OCI-LY3 (cell line): ENCODE results near the gene TNS3.

Experiments
- H2AFZ ChIP-seq: fragments of 200-600, 300-600 bp; shearing (Covaris generic); 2 replicates; pipeline ENCODE4 v1.6.0; 2014; ENCODE audit warnings: antibody characterized with exemption, low read depth, low read length
- H3K27ac ChIP-seq: fragments of 200-600, 300-600 bp; sonication (generic); 2 replicates; pipeline ENCODE4 v1.5.1; 2014; ENCODE audit warnings: mild to moderate bottlenecking, low read length, moderate library complexity, mixed read lengths
- H3K27me3 ChIP-seq: fragments of 200-600, 300-600 bp; sonication (generic); 2 replicates; pipeline ENCODE4 v1.6.1; 2014; ENCODE audit warnings: low read depth, low read length, mixed read lengths
- H3K36me3 ChIP-seq: fragments of 200-600, 300-600 bp; sonication (generic); replicated peaks from 2 replicates; pipeline ENCODE3; 2014; ENCODE audit warnings: low read depth, low read length, mixed read lengths
- H3K4me1 ChIP-seq: fragments of 300-600, 200-600 bp; sonication (generic); 2 replicates; pipeline ENCODE4 v1.6.1; 2014; ENCODE audit warnings: low read length, mixed read lengths
- H3K4me2 ChIP-seq: fragments of 200-600, 300-600 bp; sonication (generic); 2 replicates; pipeline ENCODE4 v1.6.1; 2014; ENCODE audit warnings: low read length, mixed read lengths
- H3K4me3 ChIP-seq: fragments of 300-600, 200-600 bp; sonication (generic); 2 replicates; pipeline ENCODE4 v1.5.1; 2014; ENCODE audit warnings: antibody characterized with exemption, mild to moderate bottlenecking, low read length, moderate library complexity
- H3K79me2 ChIP-seq: fragments of 300-600, 200-600 bp; shearing (Covaris generic); 2 replicates; pipeline ENCODE4 v1.6.1; 2014; ENCODE audit warnings: mild to moderate bottlenecking, low read length, mixed read lengths
- H3K9ac ChIP-seq: fragments of 300-600, 200-600 bp; shearing (Covaris generic); 2 replicates; pipeline ENCODE4 v1.6.0; 2014; ENCODE audit warnings: mild to moderate bottlenecking, low read length, moderate library complexity
- H3K9me3 ChIP-seq: fragments of 200-600, 300-600 bp; shearing (Covaris generic); 2 replicates; pipeline ENCODE4 v1.6.1; 2014; ENCODE audit warnings: low read length, mixed read lengths; ENCODE audit not compliant: insufficient read depth
- H4K20me1 ChIP-seq: fragments of 200-600, 300-600 bp; sonication (generic); 2 replicates; pipeline ENCODE4 v1.6.1; 2016; ENCODE audit warnings: low read length, mixed read lengths; ENCODE audit not compliant: insufficient read depth
- CTCF ChIP-seq: fragments of 200-600, 300-600 bp; sonication (generic); IDR thresholded peaks from 2 replicates; pipeline ENCODE4 v1.5.1; 2014; ENCODE audit warnings: antibody characterized with exemption, low read length, low read depth
- EZH2phosphoT487 ChIP-seq: fragments of 200-600 bp; shearing (Covaris generic); IDR thresholded peaks from 2 replicates; pipeline ENCODE4 v1.6.1; 2018; ENCODE audit warnings: antibody characterized with exemption, mixed run types, low read depth

TNS3 gene

DNA sequence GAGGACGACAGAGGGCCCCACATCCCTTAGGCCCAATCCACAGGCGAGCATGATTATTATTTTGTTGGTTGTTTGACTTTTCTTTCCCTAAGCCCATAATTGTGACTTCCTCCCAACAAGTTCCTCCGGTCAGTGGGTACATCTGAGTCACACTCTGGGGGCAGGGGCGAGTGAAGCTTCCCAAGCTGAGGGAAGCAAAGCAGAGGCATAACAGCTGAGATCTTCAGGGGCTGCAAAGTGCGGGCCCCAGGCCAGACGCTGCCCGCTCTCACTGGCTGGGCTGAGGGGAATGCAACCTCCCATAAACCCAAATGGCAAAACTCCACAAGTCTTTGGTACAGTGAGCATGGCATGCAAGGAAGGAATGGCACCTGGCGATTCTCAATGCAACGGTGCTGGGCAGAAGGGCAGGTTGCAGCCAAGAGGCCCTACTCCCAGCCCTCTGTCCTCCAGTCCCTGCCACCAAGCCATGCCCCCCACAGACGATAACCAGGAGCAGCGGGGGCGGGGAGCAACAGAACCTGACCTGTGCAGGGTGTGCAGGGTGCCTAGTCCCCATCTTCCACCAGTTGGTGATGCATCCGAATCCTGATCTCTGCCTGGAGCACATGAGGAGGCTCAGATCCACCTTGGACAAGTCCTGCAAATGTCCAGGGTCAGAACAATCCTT is 25.3 kb downstream of the TNS3 start:
- Histone ChIP-seq H2AFZ (no peak overlapping the region), H4K20me1 (no peaks in the 10 kb centered on the region), H3K9me3 (peaks cover 7% of the 10 kb centered on the region; the same call in 1 of the 2 replicates), H3K4me1 (peaks cover 20% of the 10 kb centered on the region), H3K4me2 (no peak overlapping the region), H3K27me3 (no peaks in the 10 kb centered on the region), H3K36me3 (peaks cover 7% of the 10 kb centered on the region), H3K4me3 (no peak overlapping the region), H3K79me2 (no peaks in the 10 kb centered on the region), H3K27ac (no peak overlapping the region), H3K9ac (no peak overlapping the region)
- TF ChIP-seq CTCF: no peak

GRCh38 chr7:47553309-47553708 is 28.6 kb downstream of the TNS3 start:
- Histone ChIP-seq H3K4me1 (peaks cover 28% of the 10 kb centered on the region), H2AFZ (no peak overlapping the region), H3K9ac (no peak overlapping the region; the same call in 1 of the 2 replicates), H3K9me3 (peaks cover 7% of the 10 kb centered on the region; the same call in 1 of the 2 replicates), H3K4me3 (peak overlapping the region; percentile 15; the same call in 1 of the 2 replicates), H3K4me2 (peak overlapping the region; percentile 63), H3K27me3 (no peaks in the 10 kb centered on the region), H3K79me2 (no peaks in the 10 kb centered on the region), H4K20me1 (no peaks in the 10 kb centered on the region), H3K36me3 (peaks cover 7% of the 10 kb centered on the region), H3K27ac (peak overlapping the region; percentile 78)
- no peak for TF ChIP-seq CTCF
- no peak for TF ChIP-seq EZH2phosphoT487

GRCh38 chr7:47552621-47553020 is 29.3 kb downstream of the TNS3 start:
- Histone ChIP-seq H3K9ac (no peak overlapping the region; the same call in 1 of the 2 replicates), H3K4me1 (peaks cover 28% of the 10 kb centered on the region), H3K27me3 (no peaks in the 10 kb centered on the region), H3K79me2 (no peaks in the 10 kb centered on the region), H3K4me3 (peak overlapping the region; percentile 28; the same call in 1 of the 2 replicates), H4K20me1 (no peaks in the 10 kb centered on the region), H2AFZ (no peak overlapping the region), H3K9me3 (peaks cover 7% of the 10 kb centered on the region; the same call in 1 of the 2 replicates), H3K4me2 (peak overlapping the region; percentile 63), H3K27ac (peak overlapping the region; percentile 78), H3K36me3 (peaks cover 7% of the 10 kb centered on the region)
- TF ChIP-seq EZH2phosphoT487 (no peak), CTCF (no peak)

DNA sequence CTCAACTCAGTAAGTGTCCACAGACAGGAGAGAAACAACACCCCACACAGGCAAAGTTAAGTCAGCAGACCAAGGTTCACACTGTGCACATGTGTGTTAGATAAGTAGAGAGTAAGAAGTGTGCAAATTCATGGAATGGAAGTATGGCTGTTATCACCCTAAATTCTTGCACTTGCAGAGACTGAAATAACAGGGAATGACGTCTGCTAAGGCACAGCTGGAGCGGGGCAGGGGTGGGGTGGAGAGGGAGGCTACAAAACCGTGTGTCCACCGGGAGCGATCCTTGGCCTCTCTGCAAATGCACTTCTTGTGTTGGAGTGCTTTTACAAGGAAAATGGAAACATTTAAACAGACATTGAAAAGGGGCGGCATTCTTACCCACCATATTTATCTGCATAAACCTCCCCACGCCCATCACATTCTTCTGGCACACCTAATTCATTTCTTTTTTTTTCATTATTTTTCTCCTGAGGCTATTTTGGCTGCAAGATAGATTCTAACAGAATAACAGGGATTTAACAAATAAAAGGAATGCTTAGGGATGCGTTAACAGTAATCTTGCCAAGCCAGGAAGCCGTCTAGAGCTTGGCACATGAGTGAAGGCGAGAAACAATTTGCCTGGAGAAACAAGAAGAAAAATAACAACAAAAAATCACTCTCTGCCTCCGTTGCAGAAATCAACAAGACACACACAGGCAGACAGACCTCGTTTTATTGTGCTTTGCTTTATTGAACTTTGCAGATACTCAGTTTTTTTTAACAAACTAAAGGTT is 30.1 kb downstream of the TNS3 start:
- TF ChIP-seq CTCF (no peak), EZH2phosphoT487 (no peak)
- Histone ChIP-seq H3K79me2 (no peaks in the 10 kb centered on the region), H3K4me3 (no peak overlapping the region), H2AFZ (no peak overlapping the region), H4K20me1 (no peaks in the 10 kb centered on the region), H3K27ac (peak overlapping the region; percentile 78), H3K9me3 (peaks cover 7% of the 10 kb centered on the region; the same call in 1 of the 2 replicates), H3K9ac (no peak overlapping the region), H3K4me2 (peak overlapping the region; percentile 63), H3K4me1 (peaks cover 28% of the 10 kb centered on the region), H3K27me3 (no peaks in the 10 kb centered on the region), H3K36me3 (peaks cover 7% of the 10 kb centered on the region)
